Inferior parietal cortex (tissue), 1 donor: ENCODE results near the gene UBE2V1.
"Not testable (repeated sequence)": the region's sequence is repeated elsewhere in the genome, so short reads cannot be mapped to it uniquely, and the experiment has no call there.

Source experiments
- DNase-seq: peaks from one replicate; pipeline ENCODE4 v3.0.0-alpha.2; 2016; ENCODE audit errors: extremely low spot score

The UBE2V1 gene

GRCh38 chr20:50137702-50138101 is 24.8 kb upstream of the UBE2V1 start:
- DNase-seq: peak; percentile 65

GRCh38 chr20:50136822-50137599 is 24.1 kb upstream of the UBE2V1 start:
- no peak for DNase-seq

GRCh38 chr20:50135157-50135556 is 22.2 kb upstream of the UBE2V1 start:
- not testable (repeated sequence) for DNase-seq

- DNase-seq: no peak
These were observed 20.7 kb upstream of the UBE2V1 start for GRCh38 chr20:50133474-50134217.

GRCh38 chr20:50133041-50133440 is 20.1 kb upstream of the UBE2V1 start:
- no peak for DNase-seq

- no peak for DNase-seq
These were observed 18.0 kb upstream of the UBE2V1 start for GRCh38 chr20:50130995-50131394.

GRCh38 chr20:50130356-50130723 is 17.4 kb upstream of the UBE2V1 start:
- no peak for DNase-seq

- no peak for DNase-seq
These were observed 16.9 kb upstream of the UBE2V1 start for GRCh38 chr20:50129662-50130355.

GRCh38 chr20:50128520-50128905 is 15.6 kb upstream of the UBE2V1 start:
- no peak for DNase-seq

GRCh38 chr20:50127587-50128519 is 14.9 kb upstream of the UBE2V1 start:
- no peak for DNase-seq

GRCh38 chr20:50126662-50127061 is 13.7 kb upstream of the UBE2V1 start:
- no peak for DNase-seq

- DNase-seq: no peak
These were observed 12.3 kb upstream of the UBE2V1 start for GRCh38 chr20:50125279-50125678.

GRCh38 chr20:50124496-50124895 is 11.5 kb upstream of the UBE2V1 start:
- no peak for DNase-seq

- no peak for DNase-seq
These were observed 10.5 kb upstream of the UBE2V1 start for GRCh38 chr20:50123418-50123817.

GRCh38 chr20:50122763-50123162 is 9.8 kb upstream of the UBE2V1 start:
- no peak for DNase-seq

GRCh38 chr20:50121858-50122271 is 8.9 kb upstream of the UBE2V1 start:
- no peak for DNase-seq

GRCh38 chr20:50120935-50121693 is 8.2 kb upstream of the UBE2V1 start:
- peak; percentile 58 for DNase-seq

- DNase-seq: no peak
These were observed 5.3 kb upstream of the UBE2V1 start for GRCh38 chr20:50118203-50118602.

GRCh38 chr20:50116368-50116999 is 3.5 kb upstream of the UBE2V1 start:
- no peak for DNase-seq
